ENCODE data around the gene KLHL35.

- TF ChIP-seq CTCF (IDR thresholded peaks at IDR 0.05) (no peak), POLR2A (IDR thresholded peaks at IDR 0.05) (no peak)
Measured at GRCh38 chr11:75461151-75461550, 28.1 kb upstream of the KLHL35 start.

Data from vagina (tissue), 2 donors.